Choroid plexus epithelial cell (primary cell): Measurements from ENCODE around the gene PCDHGA8.

Source experiments
- DNase-seq: peaks from one replicate; pipeline ENCODE4 v3.0.0-alpha.2; 2010; ENCODE audit warnings: low read depth
- H3K4me3 ChIP-seq: 2 replicates; pipeline ENCODE4 v1.5.1; 2011; ENCODE audit warnings: low read depth, mild to moderate bottlenecking, control low read depth, low read length, moderate library complexity
- CTCF ChIP-seq: conservative IDR thresholded peaks from 2 replicates; pipeline ENCODE4 v1.5.1; 2011; ENCODE audit warnings: low read depth, mild to moderate bottlenecking, control low read depth, inconsistent platforms, low read length, moderate library complexity

Gene PCDHGA8

GRCh38 chr5:141362719-141363118 lies 29.7 kb upstream of the PCDHGA8 start:
- DNase-seq = no peak
- no peak overlapping the region for H3K4me3 ChIP-seq
- no peak for TF ChIP-seq CTCF

GRCh38 chr5:141363952-141364660 lies 28.3 kb upstream of the PCDHGA8 start, which contains the start of gene PCDHGA5:
TSS of gene PCDHGA5 (plus strand) at chr5:141364162. CDS start at chr5:141364331, 169 bp downstream.
- H3K4me3 ChIP-seq = no peak within 1 kb of the TSS
- no peak for DNase-seq

GRCh38 chr5:141366016-141366896 lies 26.2 kb upstream of the PCDHGA8 start:
- no peak for DNase-seq
- no peak overlapping the region for H3K4me3 ChIP-seq
- no peak for TF ChIP-seq CTCF

More at GRCh38 chr5:141363952-141364660, 28.3 kb upstream of the PCDHGA8 start, which contains the start of gene PCDHGA5:
- TF ChIP-seq CTCF = peak; percentile 4

- peak within 1 kb of the TSS; percentile 37 for H3K4me3 ChIP-seq
- peak; percentile 64 for DNase-seq
- TF ChIP-seq CTCF = peak; percentile 59
These were observed 22.2 kb upstream of the PCDHGA8 start, which contains the start of gene PCDHGB3 for GRCh38 chr5:141369994-141370848. TSS of gene PCDHGB3 (plus strand) at chr5:141370242. CDS start at chr5:141370395, 153 bp downstream.

GRCh38 chr5:141371572-141372475 lies 20.6 kb upstream of the PCDHGA8 start:
- H3K4me3 ChIP-seq = no peak overlapping the region
- no peak for DNase-seq
- TF ChIP-seq CTCF = no peak
